Upper lobe of left lung (tissue), 4 donors: ENCODE measurements around the gene SAMD3.

ENCODE experiments used
- EP300 ChIP-seq, 4 donors: sonication (generic); formaldehyde crosslinking; IDR thresholded peaks; one replicate each; pipeline ENCODE4 v1.5.1; 2017; ENCODE audit warnings: antibody characterized with exemption in 4 of 4, control low read depth in 2 of 4
- POLR2A ChIP-seq, 4 donors: fragments of 450-650 bp; IDR thresholded peaks; one replicate each; pipeline ENCODE4 v1.5.1; 2016 to 2017; ENCODE audit warnings: antibody characterized with exemption in 4 of 4, mild to moderate bottlenecking in 2 of 4
- TF ChIP-seq, protein P1 (sequence below), 6 experiments: fragments of 450-650 bp in 4 of 6; fragments of 200-600 bp in 2 of 6; sonication (generic) in 2 of 6; IDR thresholded peaks; one replicate each; pipeline ENCODE4 v1.5.1; 2016 to 2019; ENCODE audit warnings: antibody characterized with exemption in 6 of 6

DNA sequence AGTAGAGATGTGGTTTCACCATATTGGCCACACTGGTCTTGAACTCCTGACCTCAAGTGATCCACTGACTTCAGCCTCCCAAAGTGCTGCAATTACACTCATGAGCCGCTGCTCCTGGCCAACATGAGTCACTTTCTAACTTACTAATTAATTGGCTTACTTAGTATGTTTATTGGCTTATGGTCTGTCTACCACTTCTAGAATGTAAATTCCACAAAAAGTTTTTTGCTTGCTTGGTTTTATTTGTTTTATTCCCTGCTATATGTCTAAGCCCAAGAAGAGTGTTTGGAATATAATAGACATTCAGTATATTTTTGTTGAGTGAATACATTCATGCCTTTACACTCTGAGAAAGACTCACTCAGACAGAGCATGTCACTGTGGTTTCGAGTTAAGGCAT is 86.0 kb downstream of the SAMD3 start:
- TF ChIP-seq, protein P1, sequence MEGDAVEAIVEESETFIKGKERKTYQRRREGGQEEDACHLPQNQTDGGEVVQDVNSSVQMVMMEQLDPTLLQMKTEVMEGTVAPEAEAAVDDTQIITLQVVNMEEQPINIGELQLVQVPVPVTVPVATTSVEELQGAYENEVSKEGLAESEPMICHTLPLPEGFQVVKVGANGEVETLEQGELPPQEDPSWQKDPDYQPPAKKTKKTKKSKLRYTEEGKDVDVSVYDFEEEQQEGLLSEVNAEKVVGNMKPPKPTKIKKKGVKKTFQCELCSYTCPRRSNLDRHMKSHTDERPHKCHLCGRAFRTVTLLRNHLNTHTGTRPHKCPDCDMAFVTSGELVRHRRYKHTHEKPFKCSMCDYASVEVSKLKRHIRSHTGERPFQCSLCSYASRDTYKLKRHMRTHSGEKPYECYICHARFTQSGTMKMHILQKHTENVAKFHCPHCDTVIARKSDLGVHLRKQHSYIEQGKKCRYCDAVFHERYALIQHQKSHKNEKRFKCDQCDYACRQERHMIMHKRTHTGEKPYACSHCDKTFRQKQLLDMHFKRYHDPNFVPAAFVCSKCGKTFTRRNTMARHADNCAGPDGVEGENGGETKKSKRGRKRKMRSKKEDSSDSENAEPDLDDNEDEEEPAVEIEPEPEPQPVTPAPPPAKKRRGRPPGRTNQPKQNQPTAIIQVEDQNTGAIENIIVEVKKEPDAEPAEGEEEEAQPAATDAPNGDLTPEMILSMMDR (IDR thresholded peaks at IDR 0.05): no peak
- TF ChIP-seq EP300 (IDR thresholded peaks at IDR 0.05) (no peak), POLR2A (IDR thresholded peaks at IDR 0.05) (no peak)
